Breast epithelium (tissue), 4 donors: Measurements from ENCODE around the gene RIT2. TPM values are rescaled to one million over a fixed set of nuclear protein-coding genes. Genes with fewer than 3 reads are reported as not detected.

Source experiments
- DNase-seq, 2 donors: peaks; one replicate each; pipeline ENCODE4 v3.0.0-alpha.2; 2019; ENCODE audit warnings: low spot score in 2 of 2
- H3K27ac ChIP-seq, 2 donors: fragments of 200-600 bp; sonication (generic) in 1 of 2; one replicate each; pipeline ENCODE4 v1.5.1; 2016 to 2019; ENCODE audit warnings: mild to moderate bottlenecking in 1 of 2
- H3K27me3 ChIP-seq, 2 donors: fragments of 200-600 bp; sonication (generic) in 1 of 2; one replicate each; pipeline versions ENCODE4 v1.5.1 to v1.6.0; 2017 to 2019; ENCODE audit warnings: control low read depth in 1 of 2, mild to moderate bottlenecking in 1 of 2
- H3K36me3 ChIP-seq: fragments of 200-600 bp; one replicate; pipeline ENCODE4 v1.5.1; 2019
- H3K4me1 ChIP-seq, 2 donors: fragments of 200-600 bp; sonication (generic); one replicate each; pipeline ENCODE4 v1.5.1; 2016 to 2019; ENCODE audit warnings: control low read depth in 1 of 2
- H3K4me3 ChIP-seq, 3 donors: fragments of 200-600 bp; sonication (generic); 1 replicate in 2 of 3; 2 replicates in 1 of 3; pipeline ENCODE4 v1.5.1; 2016 to 2019; ENCODE audit warnings: mild to moderate bottlenecking in 3 of 3, moderate library complexity in 2 of 3
- H3K9me3 ChIP-seq, 2 donors: fragments of 200-600 bp; sonication (generic) in 1 of 2; one replicate each; pipeline ENCODE4 v1.5.1; 2016 to 2019; ENCODE audit warnings: control low read depth in 1 of 2
- POLR2A ChIP-seq: fragments of 450-650 bp; IDR thresholded peaks from one replicate; pipeline ENCODE4 v1.6.1; 2016; ENCODE audit warnings: antibody characterized with exemption, mild to moderate bottlenecking, moderate library complexity
- POLR2AphosphoS5 ChIP-seq, 3 donors: sonication (generic); formaldehyde crosslinking; IDR thresholded peaks; one replicate each; pipeline ENCODE4 v1.6.1; 2017; ENCODE audit warnings: antibody characterized with exemption in 3 of 3
- intact Hi-C: fragments of 100-400 bp; cut with DNase I; formaldehyde crosslinking; loops from one replicate; pipeline ENCODE4 v1.15.1; 2023; ENCODE audit warnings: low total_unique reads
- total RNA-seq, 3 donors: library from RNA; depleted of rRNA; stranded (reverse); fragments of >200 nt; gene quantifications; one replicate each; pipeline ENCODE4 v1.1.0, GENCODE V29; 2016
- TF ChIP-seq, protein P1 (sequence below), 3 donors: fragments of 450-650 bp; IDR thresholded peaks; one replicate each; pipeline ENCODE4 v1.5.1; 2016 to 2017; ENCODE audit warnings: antibody characterized with exemption in 3 of 3, mild to moderate bottlenecking in 3 of 3, moderate library complexity in 3 of 3

RIT2 gene
- total RNA-seq, 3 donors from 2014 or later = not detected

DNA sequence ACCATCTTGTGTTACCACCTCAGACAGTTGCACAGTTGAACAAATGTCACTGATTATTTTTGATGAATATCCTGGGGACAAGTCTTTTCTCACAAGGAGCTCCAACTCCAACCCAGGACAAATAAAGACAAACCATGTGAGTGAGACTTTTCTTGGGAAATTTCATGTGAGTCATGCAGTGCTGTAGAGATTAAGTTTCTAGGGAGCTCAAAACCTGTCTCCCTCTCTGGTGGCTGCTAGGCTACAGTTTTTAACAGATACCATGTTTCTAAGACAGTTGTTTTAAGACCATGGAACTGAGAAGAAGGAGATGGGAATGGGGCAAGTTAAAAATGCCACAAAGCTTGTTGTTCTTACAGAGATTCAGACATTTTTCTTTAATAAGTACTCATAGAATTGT lies 255.5 kb downstream of the RIT2 start:
- H3K27ac ChIP-seq = no peak overlapping the region
- no peaks in the 10 kb centered on the region for H3K36me3 ChIP-seq
- TF ChIP-seq POLR2A = no peak
- no peak for TF ChIP-seq POLR2AphosphoS5 (IDR thresholded peaks at IDR 0.05)
- TF ChIP-seq, protein P1, sequence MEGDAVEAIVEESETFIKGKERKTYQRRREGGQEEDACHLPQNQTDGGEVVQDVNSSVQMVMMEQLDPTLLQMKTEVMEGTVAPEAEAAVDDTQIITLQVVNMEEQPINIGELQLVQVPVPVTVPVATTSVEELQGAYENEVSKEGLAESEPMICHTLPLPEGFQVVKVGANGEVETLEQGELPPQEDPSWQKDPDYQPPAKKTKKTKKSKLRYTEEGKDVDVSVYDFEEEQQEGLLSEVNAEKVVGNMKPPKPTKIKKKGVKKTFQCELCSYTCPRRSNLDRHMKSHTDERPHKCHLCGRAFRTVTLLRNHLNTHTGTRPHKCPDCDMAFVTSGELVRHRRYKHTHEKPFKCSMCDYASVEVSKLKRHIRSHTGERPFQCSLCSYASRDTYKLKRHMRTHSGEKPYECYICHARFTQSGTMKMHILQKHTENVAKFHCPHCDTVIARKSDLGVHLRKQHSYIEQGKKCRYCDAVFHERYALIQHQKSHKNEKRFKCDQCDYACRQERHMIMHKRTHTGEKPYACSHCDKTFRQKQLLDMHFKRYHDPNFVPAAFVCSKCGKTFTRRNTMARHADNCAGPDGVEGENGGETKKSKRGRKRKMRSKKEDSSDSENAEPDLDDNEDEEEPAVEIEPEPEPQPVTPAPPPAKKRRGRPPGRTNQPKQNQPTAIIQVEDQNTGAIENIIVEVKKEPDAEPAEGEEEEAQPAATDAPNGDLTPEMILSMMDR (IDR thresholded peaks at IDR 0.05) = no peak
- H3K27me3 ChIP-seq = no peaks in the 10 kb centered on the region
- no peak for DNase-seq
- no peak overlapping the region for H3K4me3 ChIP-seq
- H3K4me1 ChIP-seq = no peaks in the 10 kb centered on the region
- H3K9me3 ChIP-seq = no peaks in the 10 kb centered on the region
- intact Hi-C loops = no loop called here

DNA sequence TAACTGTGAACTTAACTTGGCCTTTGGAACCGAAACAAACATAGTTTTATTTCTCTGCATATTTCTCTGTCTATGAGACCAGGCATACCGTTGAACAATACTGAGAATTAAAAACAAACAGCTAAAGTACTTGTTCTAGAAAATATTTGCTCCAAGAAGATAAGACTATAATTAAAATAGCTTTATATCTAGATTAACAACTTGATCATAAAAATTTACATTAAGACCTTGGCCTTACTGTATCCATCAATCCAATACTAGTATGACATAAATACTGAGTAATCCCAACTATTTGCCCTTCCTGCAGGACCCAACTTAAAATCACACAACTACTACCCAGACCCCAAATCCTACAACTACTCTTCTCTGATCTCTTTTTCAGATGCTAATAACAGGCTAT lies 260.9 kb downstream of the RIT2 start:
- intact Hi-C loops = no loop called here
- no peak overlapping the region for H3K27ac ChIP-seq
- no peaks in the 10 kb centered on the region for H3K4me1 ChIP-seq
- no peaks in the 10 kb centered on the region for H3K9me3 ChIP-seq
- no peak for DNase-seq
- no peaks in the 10 kb centered on the region for H3K36me3 ChIP-seq
- TF ChIP-seq, protein P1 (IDR thresholded peaks at IDR 0.05) = no peak
- TF ChIP-seq POLR2AphosphoS5 (IDR thresholded peaks at IDR 0.05) = no peak
- TF ChIP-seq POLR2A = no peak
- no peaks in the 10 kb centered on the region for H3K27me3 ChIP-seq
- no peak overlapping the region for H3K4me3 ChIP-seq

DNA sequence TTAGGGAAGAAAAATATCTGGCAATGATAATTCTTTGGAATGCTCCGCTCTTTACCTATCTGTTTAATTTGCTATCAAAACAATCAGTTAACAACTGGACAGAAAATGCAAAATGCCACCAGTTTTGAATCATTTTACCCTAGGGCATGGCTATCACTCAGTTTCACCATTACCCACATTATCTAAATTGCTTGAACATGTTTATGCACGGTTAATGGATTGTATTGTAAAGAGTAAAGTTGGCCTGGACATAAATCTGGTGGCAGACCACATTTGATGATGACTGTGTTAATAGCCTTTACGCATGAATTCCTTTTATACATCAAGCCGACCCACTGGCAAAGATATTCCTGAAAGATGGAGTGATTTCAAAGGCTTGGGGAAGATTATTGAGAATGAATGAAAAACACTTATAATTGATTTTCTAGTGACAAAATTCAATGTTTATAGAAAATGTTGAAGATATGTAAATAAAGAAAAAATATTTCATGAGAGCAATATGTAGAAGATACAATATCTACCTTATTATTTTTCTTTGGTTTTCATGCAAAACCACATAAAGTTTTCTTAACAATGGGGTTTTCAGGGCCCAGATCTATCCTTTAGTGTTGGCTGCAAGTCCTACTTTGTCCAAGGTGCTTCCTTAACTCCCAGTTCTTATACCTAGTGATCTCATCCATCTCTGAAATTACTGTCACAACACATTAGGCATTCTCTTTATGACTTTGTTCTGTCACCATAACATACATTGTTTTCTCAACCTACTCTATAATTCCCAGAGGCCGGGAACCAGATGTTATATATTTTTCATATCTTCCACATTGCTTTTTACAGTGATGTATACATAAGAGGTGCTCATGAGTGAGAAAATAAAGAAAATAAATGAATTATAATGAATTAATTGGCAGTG lies 265.1 kb downstream of the RIT2 start:
- no peak for DNase-seq
- H3K9me3 ChIP-seq = no peaks in the 10 kb centered on the region
- no peaks in the 10 kb centered on the region for H3K27me3 ChIP-seq
- intact Hi-C loops = no loop called here
- TF ChIP-seq, protein P1 (IDR thresholded peaks at IDR 0.05) = no peak
- TF ChIP-seq POLR2AphosphoS5 (IDR thresholded peaks at IDR 0.05) (no peak), POLR2A (no peak)
- H3K27ac ChIP-seq = no peak overlapping the region
- no peak overlapping the region for H3K4me3 ChIP-seq
- H3K4me1 ChIP-seq = no peaks in the 10 kb centered on the region
- H3K36me3 ChIP-seq = no peaks in the 10 kb centered on the region

DNA sequence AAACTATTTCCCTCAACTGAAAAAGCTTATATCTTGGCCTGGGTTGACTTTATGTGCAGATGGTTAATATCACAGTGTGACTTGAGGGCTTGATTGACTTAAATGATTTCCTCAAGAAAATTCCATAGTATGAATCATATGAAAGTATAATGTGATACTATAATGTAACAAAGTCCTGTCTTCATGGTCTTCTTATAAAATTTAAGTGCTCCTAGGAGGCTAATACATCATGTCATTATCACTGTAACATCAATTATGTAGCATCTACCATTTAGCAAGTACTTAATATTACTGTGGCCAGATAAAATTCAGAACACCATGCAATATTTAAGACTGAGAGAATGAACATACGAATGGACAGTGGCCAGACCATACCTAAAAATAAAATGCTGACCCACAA lies 276.1 kb downstream of the RIT2 start:
- Histone ChIP-seq H3K36me3 (no peaks in the 10 kb centered on the region), H3K4me1 (no peaks in the 10 kb centered on the region), H3K27ac (no peak overlapping the region), H3K27me3 (no peaks in the 10 kb centered on the region), H3K9me3 (no peaks in the 10 kb centered on the region), H3K4me3 (no peak overlapping the region)
- no peak for DNase-seq
- intact Hi-C loops = no loop called here
- TF ChIP-seq POLR2AphosphoS5 (IDR thresholded peaks at IDR 0.05) = no peak
- TF ChIP-seq, protein P1 (IDR thresholded peaks at IDR 0.05) = no peak
- TF ChIP-seq POLR2A = no peak

DNA sequence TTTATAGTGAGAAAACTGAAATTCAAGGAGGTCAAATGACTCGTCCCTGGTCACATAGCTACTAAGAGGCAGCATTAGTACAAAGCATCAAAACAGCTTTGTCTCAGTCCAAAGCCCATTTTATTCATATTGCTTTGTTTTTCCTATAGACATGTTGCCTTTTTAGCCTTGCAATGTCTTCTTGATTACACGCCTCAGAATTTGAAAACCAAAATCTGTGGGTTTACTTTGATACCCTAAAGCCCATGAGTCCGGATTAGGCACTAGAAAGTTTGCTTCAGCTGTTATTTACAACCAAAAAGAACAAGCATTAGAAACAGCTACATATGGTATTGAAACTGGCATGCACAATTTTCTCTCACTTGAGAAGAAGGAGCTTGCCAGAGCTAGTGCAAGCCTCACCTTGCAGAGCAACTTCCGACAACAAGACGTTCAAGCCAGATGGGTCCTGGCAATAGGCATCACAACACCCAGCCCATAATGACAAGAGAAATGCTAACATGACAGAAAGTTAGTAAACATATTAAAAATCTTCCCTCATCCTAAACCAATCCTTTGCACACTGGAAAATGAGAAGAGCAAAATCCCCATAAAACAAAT lies 276.8 kb downstream of the RIT2 start:
- no peaks in the 10 kb centered on the region for H3K4me1 ChIP-seq
- TF ChIP-seq POLR2A (no peak), POLR2AphosphoS5 (IDR thresholded peaks at IDR 0.05) (no peak)
- TF ChIP-seq, protein P1 (IDR thresholded peaks at IDR 0.05) = no peak

More for the DNA sequence above, 276.8 kb downstream of the RIT2 start:
- DNase-seq = no peak
- no peaks in the 10 kb centered on the region for H3K9me3 ChIP-seq
- no peak overlapping the region for H3K27ac ChIP-seq
- H3K36me3 ChIP-seq = no peaks in the 10 kb centered on the region
- H3K27me3 ChIP-seq = no peaks in the 10 kb centered on the region
- intact Hi-C loops = no loop called here
- no peak overlapping the region for H3K4me3 ChIP-seq
